K562 (cell line): Measurements from ENCODE around the gene ISY1. TPM values are rescaled to one million over a fixed set of nuclear protein-coding genes. Genes with fewer than 3 reads are reported as not detected.

Experiments
- ATAC-seq: fragments of 200-7000 bp; cut with Tn5 transposase; 3 replicates; pipeline ENCODE4 v1.9.1; 2020; ENCODE audit warnings: moderate library complexity
- BruUV-seq: library from RNA; stranded (reverse); fragments of 400-500 nt; replicated peaks from 2 replicates; lab custom pipeline; 2021; lab: Mats Ljungman, UMichigan
- CTCF ChIA-PET: fragments of 300-600 bp; formaldehyde crosslinking; extraction: SDS; loops from one replicate; lab custom pipeline; 2021; ENCODE audit warnings: low intra/inter-chr PET ratio; lab: Yijun Ruan, JAX
- POLR2A ChIA-PET: fragments of 300-600, 350-650 bp; sonication (Branson Sonifier 250); formaldehyde crosslinking; extraction: SDS; loops from one replicate; lab custom pipeline; 2021; ENCODE audit warnings: antibody characterized with exemption, inconsistent platforms; lab: Yijun Ruan, JAX
- DNase-seq, 4 experiments: peaks; one replicate each; pipeline versions ENCODE4 v3.0.0 to v3.0.0-alpha.2; 2011 to 2018; ENCODE audit warnings: low spot score in 3 of 4, mixed read lengths in 3 of 4; ENCODE audit errors: extremely low read depth in 1 of 4
- FAIRE-seq: peaks from 2 replicates; lab custom pipeline; 2011; peaks lifted over from hg19 to GRCh38; lab: Jason Lieb, UNC
- H2AFZ ChIP-seq: 2 replicates; pipeline ENCODE4 v1.6.0; 2011; ENCODE audit warnings: low read depth, low read length, control low read depth, inconsistent platforms
- H3K27ac ChIP-seq: fragments of 200-600 bp; 3 replicates; pipeline ENCODE4 v1.8.0; 2011; ENCODE audit warnings: low read depth, mild to moderate bottlenecking, control low read depth, inconsistent platforms, low read length, moderate library complexity, mixed read lengths; ENCODE audit errors: extremely low read depth
- H3K27me3 ChIP-seq, 2 experiments: fragments of 300-600 bp in 1 of 2; 2 replicates in 1 of 2; 3 replicates in 1 of 2; pipeline versions ENCODE4 v1.6.0 to v1.8.0; 2011; ENCODE audit warnings: inconsistent platforms in 2 of 2, low read length in 2 of 2, mild to moderate bottlenecking in 1 of 2, mixed read lengths in 1 of 2, moderate library complexity in 1 of 2; ENCODE audit not compliant: control insufficient read depth in 2 of 2, insufficient read depth in 2 of 2
- H3K36me3 ChIP-seq: fragments of 300-600 bp; 3 replicates; pipeline ENCODE4 v1.8.0; 2011; ENCODE audit warnings: mild to moderate bottlenecking, low read length, inconsistent platforms; ENCODE audit not compliant: control insufficient read depth, insufficient read depth
- H3K4me1 ChIP-seq, 2 experiments: fragments of 200-600 bp in 1 of 2; replicated peaks in 1 of 2; 2 replicates in 1 of 2; 3 replicates in 1 of 2; pipeline versions ENCODE4 v1.5.1 to v1.8.0; 2011; ENCODE audit warnings: inconsistent platforms in 2 of 2, low read length in 2 of 2, mild to moderate bottlenecking in 1 of 2, mixed read lengths in 1 of 2, moderate library complexity in 1 of 2; ENCODE audit not compliant: control insufficient read depth in 2 of 2, insufficient read depth in 2 of 2
- H3K4me2 ChIP-seq: 2 replicates; pipeline ENCODE4 v1.6.1; 2011; ENCODE audit warnings: low read length, control low read depth, inconsistent platforms, mixed read lengths; ENCODE audit not compliant: insufficient read depth
- H3K4me3 ChIP-seq: fragments of 200-600 bp; sonication (generic), shearing (Covaris generic); 2 replicates; pipeline ENCODE4 v1.5.1; 2016; ENCODE audit warnings: control low read depth, inconsistent platforms
- H3K79me2 ChIP-seq: fragments of 200-600 bp; 3 replicates; pipeline ENCODE4 v1.8.0; 2011; ENCODE audit warnings: low read length, inconsistent platforms; ENCODE audit not compliant: control insufficient read depth, insufficient read depth
- H3K9ac ChIP-seq, 2 experiments: 2 replicates each; pipeline versions ENCODE4 v1.6.0 to v1.6.1; 2011; ENCODE audit warnings: low read depth in 2 of 2, low read length in 2 of 2, control low read depth in 1 of 2, inconsistent platforms in 1 of 2, mild to moderate bottlenecking in 1 of 2, mixed read lengths in 1 of 2; ENCODE audit not compliant: insufficient read depth in 1 of 2
- H3K9me1 ChIP-seq: one replicate; pipeline ENCODE4 v1.6.0; 2011; ENCODE audit warnings: inconsistent platforms, mild to moderate bottlenecking, low read length, moderate library complexity; ENCODE audit not compliant: control insufficient read depth, insufficient read depth
- H3K9me3 ChIP-seq: replicated peaks from 2 replicates; pipeline ENCODE4 v1.5.1; 2011; ENCODE audit warnings: low read depth, low read length, inconsistent platforms; ENCODE audit not compliant: control insufficient read depth, insufficient read depth
- H4K20me1 ChIP-seq: replicated peaks from 2 replicates; pipeline ENCODE4 v1.6.1; 2011; ENCODE audit warnings: low read length, inconsistent platforms, mixed read lengths; ENCODE audit not compliant: control insufficient read depth, insufficient read depth
- BACH1 ChIP-seq: fragments of 200-800 bp; sonication (Bioruptor generic); IDR thresholded peaks from 2 replicates; pipeline ENCODE4 v1.6.1; 2016; ENCODE audit warnings: missing genetic modification characterization, missing compliant biosample characterization
- CHD2 ChIP-seq: IDR thresholded peaks from 2 replicates; pipeline ENCODE4 v1.6.1; 2011; ENCODE audit warnings: low read depth, low read length
- GATA2 ChIP-seq: sonication (generic); formaldehyde crosslinking; IDR thresholded peaks from 2 replicates; pipeline ENCODE4 v1.4.0; 2020; ENCODE audit warnings: mild to moderate bottlenecking, missing genetic modification reagents
- HIVEP1 ChIP-seq: fragments of 250-450 bp; sonication (Bioruptor Pico); IDR thresholded peaks from 2 replicates; pipeline ENCODE4 v1.4.0; 2020; ENCODE audit warnings: mild to moderate bottlenecking
- HLTF ChIP-seq: fragments of 450-650 bp; IDR thresholded peaks from 2 replicates; pipeline ENCODE4 v1.6.1; 2016
- KLF1 ChIP-seq: fragments of 450-650 bp; IDR thresholded peaks from 2 replicates; pipeline ENCODE4 v1.6.1; 2016; ENCODE audit warnings: missing genetic modification characterization, missing compliant biosample characterization
- NCOA1 ChIP-seq: fragments of 450-650 bp; IDR thresholded peaks from 2 replicates; pipeline ENCODE4 v1.6.1; 2016; ENCODE audit warnings: low read depth
- POLR3G ChIP-seq: IDR thresholded peaks from 2 replicates; pipeline ENCODE4 v1.6.1; 2011; ENCODE audit not compliant: insufficient read length, insufficient replicate concordance; ENCODE audit errors: extremely low read depth
- SRSF7 ChIP-seq: fragments of 200-400 bp; formaldehyde crosslinking; optimal IDR thresholded peaks from 2 replicates; pipeline ENCODE3; 2017; ENCODE audit warnings: mild to moderate bottlenecking, low read depth, low read length
- VEZF1 ChIP-seq: fragments of 200-800 bp; sonication (Bioruptor generic); IDR thresholded peaks from 2 replicates; pipeline ENCODE4 v1.6.1; 2017; ENCODE audit warnings: missing genetic modification characterization, missing compliant biosample characterization
- XRCC5 ChIP-seq: fragments of 200-400 bp; formaldehyde crosslinking; IDR thresholded peaks from 2 replicates; pipeline ENCODE4 v1.6.1; 2017; ENCODE audit warnings: low read depth, mild to moderate bottlenecking, low read length
- ZBTB34 ChIP-seq: fragments of 250-450 bp; sonication (Bioruptor Pico); IDR thresholded peaks from 2 replicates; pipeline ENCODE4 v1.8.0; 2021; ENCODE audit warnings: mild to moderate bottlenecking, moderate library complexity
- ZBTB9 ChIP-seq: fragments of 450-650 bp; formaldehyde crosslinking; IDR thresholded peaks from 2 replicates; pipeline ENCODE4 v1.4.0; 2020; ENCODE audit warnings: mild to moderate bottlenecking, moderate library complexity
- ZC3H11A ChIP-seq: IDR thresholded peaks from 2 replicates; pipeline ENCODE4 v1.6.1; 2012; ENCODE audit warnings: low read depth, low read length, improper control_type of control experiment
- ZFPM2 ChIP-seq: fragments of 250-450 bp; sonication (Bioruptor Pico); IDR thresholded peaks from 2 replicates; pipeline ENCODE4 v1.5.1; 2022; ENCODE audit warnings: mild to moderate bottlenecking
- ZNF121 ChIP-seq: sonication (generic); formaldehyde crosslinking; conservative IDR thresholded peaks from 2 replicates; pipeline ENCODE4 v1.8.0; 2022; ENCODE audit warnings: missing genetic modification reagents
- ZNF184 ChIP-seq: sonication (generic); formaldehyde crosslinking; IDR thresholded peaks from 2 replicates; pipeline ENCODE4 v1.5.0; 2020; ENCODE audit warnings: missing genetic modification reagents
- ZNF311 ChIP-seq: fragments of 250-450 bp; sonication (Bioruptor Pico); IDR thresholded peaks from 2 replicates; pipeline ENCODE4 v1.4.0; 2020; ENCODE audit warnings: mild to moderate bottlenecking, moderate library complexity
- ZNF398 ChIP-seq: fragments of 250-450 bp; sonication (Bioruptor Pico); IDR thresholded peaks from 2 replicates; pipeline ENCODE4 v1.8.0; 2021; ENCODE audit warnings: moderate library complexity, mild to moderate bottlenecking, inconsistent platforms
- ZNF507 ChIP-seq: conservative IDR thresholded peaks from 2 replicates; pipeline ENCODE4 v1.6.1; 2017; ENCODE audit warnings: missing genetic modification characterization, missing compliant biosample characterization
- WGBS: fragments of 100-300 bp; shearing (Covaris generic); methylation state at CpG from one replicate; pipeline ENCODE4 v1.1.6; 2016; ENCODE audit warnings: low coverage, mixed read lengths; ENCODE audit not compliant: insufficient coverage; ENCODE audit errors: missing lambda C conversion rate; 5-methylcytosine and 5-hydroxymethylcytosine counted together
- in situ Hi-C: fragments of 300-500 bp; cut with MboI; formaldehyde crosslinking; loops from 4 replicates; pipeline ENCODE4 v1.15.0; 2018; ENCODE audit warnings: inconsistent platforms, mixed read lengths
- intact Hi-C: fragments of 100-400 bp; cut with micrococcal nuclease; formaldehyde crosslinking; loops from 2 replicates; pipeline ENCODE4 v1.14.2; 2022
- polyA plus RNA-seq, 8 experiments: library from polyadenylated mRNA; depleted of rRNA in 4 of 8; stranded (reverse) in 5 of 8; unstranded in 3 of 8; fragments of >200 nt; fragmentation: Nextera tagmentation in 2 of 8; fragmentation: Illumina TruSeq in 1 of 8; extraction: Ambion mirVana in 2 of 8; extraction: Trizol in 1 of 8; gene quantifications; 2 replicates each; pipeline versions ENCODE4 v1.2.1 to v1.2.3, GENCODE V29; 2011 to 2014; ENCODE audit warnings: inconsistent platforms in 1 of 8, missing spikeins in 1 of 8
- total RNA-seq, 7 experiments: library from RNA; depleted of rRNA in 6 of 7; stranded (reverse); fragments of >200 nt in 6 of 7; fragmentation: Illumina TruSeq in 2 of 7; extraction: Trizol in 2 of 7; gene quantifications; 2 replicates each; pipeline versions ENCODE4 v1.2.1 to v1.2.3, GENCODE V29; 2011 to 2021; ENCODE audit warnings: low replicate concordance in 1 of 7

ISY1 gene
- total and polyA plus RNA-seq, 9 of the 15 experiments (the other 6 are each of a cell fraction or from before 2014, with no cell fraction given) = 23.5 to 50.0 (median 32.9) TPM

GRCh38 chr3:129100274-129100673 lies 60.6 kb downstream of the ISY1 start:
- no TSS peak for BruUV-seq
- ATAC-seq = no peak

More at GRCh38 chr3:129100274-129100673, 60.6 kb downstream of the ISY1 start:
- Histone ChIP-seq H3K79me2 (no peaks in the 10 kb centered on the region), H3K36me3 (no peaks in the 10 kb centered on the region), H3K9me3 (no peaks in the 10 kb centered on the region), H3K4me2 (no peak overlapping the region), H4K20me1 (0 out of 2 replicates have a peak, but pooled peaks cover 3% of the 10 kb centered on the region), H2AFZ (no peak overlapping the region), H3K27ac (no peak overlapping the region), H3K9me1 (no peaks in the 10 kb centered on the region), H3K4me3 (no peak overlapping the region), H3K4me1 (peaks cover 9 to 19% of the 10 kb centered on the region in 2 experiments; a peak in 4 of 5 replicates), H3K9ac (no peak overlapping the region), H3K27me3 (no peaks in the 10 kb centered on the region)
- DNase-seq (no peak), FAIRE-seq (no peak)
- POLR2A ChIA-PET = interaction anchor here (0.6 to 1.2 kb wide), 4 partner anchors 16 to 472 kb away, joined by 3 read pairs; no protein-coding TSS in a partner anchor
- CTCF ChIA-PET = no interaction called here
- in situ Hi-C loops (no loop called here), intact Hi-C loops (no loop called here)
- 23% methylated on average over 1 of the region's 1 CpG for WGBS
- TF ChIP-seq ZNF121 (CRISPR knock-in tag) (no peak), VEZF1 (no peak), HLTF (no peak), ZBTB34 (CRISPR knock-in tag) (no peak), KLF1 (tag) (no peak), BACH1 (no peak), ZBTB9 (no peak), ZFPM2 (CRISPR knock-in tag) (no peak), SRSF7 (no peak), ZNF398 (CRISPR knock-in tag) (no peak), ZNF507 (tag) (no peak), ZNF184 (no peak), HIVEP1 (no peak), ZC3H11A (no peak), GATA2 (no peak), POLR3G (no peak), XRCC5 (no peak), NCOA1 (no peak), CHD2 (no peak), ZNF311 (no peak)
